Osteoblast (primary cell): Measurements from ENCODE around the gene SHROOM3. TPM values are rescaled to one million over a fixed set of nuclear protein-coding genes. Genes with fewer than 3 reads are reported as not detected.

Experiments
- DNase-seq: peaks from one replicate; pipeline ENCODE4 v3.0.0; 2011; ENCODE audit warnings: low spot score, mixed read lengths; ENCODE audit not compliant: insufficient read length; ENCODE audit errors: missing footprints
- H2AFZ ChIP-seq: 2 replicates; pipeline ENCODE4 v1.6.0; 2011; ENCODE audit warnings: mild to moderate bottlenecking, low read length
- H3K27ac ChIP-seq: 2 replicates; pipeline ENCODE4 v1.5.1; 2011; ENCODE audit warnings: mild to moderate bottlenecking, low read depth, low read length, moderate library complexity
- H3K27me3 ChIP-seq: 2 replicates; pipeline ENCODE4 v1.6.0; 2012; ENCODE audit warnings: mild to moderate bottlenecking, control low read depth, inconsistent platforms, low read length, moderate library complexity; ENCODE audit not compliant: insufficient read depth
- H3K36me3 ChIP-seq: 2 replicates; pipeline ENCODE4 v1.5.1; 2011; ENCODE audit warnings: mild to moderate bottlenecking, low read length, control low read depth, moderate library complexity; ENCODE audit not compliant: insufficient read depth
- H3K4me1 ChIP-seq: 2 replicates; pipeline ENCODE4 v1.5.1; 2011; ENCODE audit warnings: mild to moderate bottlenecking, low read length, control low read depth, moderate library complexity; ENCODE audit not compliant: insufficient read depth
- H3K4me2 ChIP-seq: 2 replicates; pipeline ENCODE4 v1.6.0; 2011; ENCODE audit warnings: mild to moderate bottlenecking, low read length; ENCODE audit not compliant: insufficient read depth
- H3K4me3 ChIP-seq: fragments of 200-600 bp; sonication (generic); 3 replicates; pipeline ENCODE4 v1.5.1; 2012; ENCODE audit warnings: mild to moderate bottlenecking, low read length, inconsistent platforms; ENCODE audit not compliant: insufficient read depth
- H3K79me2 ChIP-seq: 2 replicates; pipeline ENCODE4 v1.6.0; 2012; ENCODE audit warnings: mild to moderate bottlenecking, low read length, control low read depth, inconsistent platforms; ENCODE audit not compliant: insufficient read depth
- H3K9me3 ChIP-seq: 2 replicates; pipeline ENCODE4 v1.5.1; 2011; ENCODE audit warnings: low read depth, low read length, control low read depth
- H4K20me1 ChIP-seq: 2 replicates; pipeline ENCODE4 v1.6.0; 2012; ENCODE audit warnings: mild to moderate bottlenecking, low read length, control low read depth; ENCODE audit not compliant: insufficient read depth
- total RNA-seq: library from RNA; depleted of rRNA; stranded (reverse); fragments of >200 nt; gene quantifications from 2 replicates; pipeline ENCODE4 v1.2.3, GENCODE V29; 2012
- TF ChIP-seq, protein P1 (sequence below): IDR thresholded peaks from 2 replicates; pipeline ENCODE4 v1.5.1; 2011; ENCODE audit warnings: mild to moderate bottlenecking, low read depth, low read length, moderate library complexity; ENCODE audit errors: extremely low read depth

The SHROOM3 gene
- total RNA-seq, 1 donor: 9.8 TPM

DNA sequence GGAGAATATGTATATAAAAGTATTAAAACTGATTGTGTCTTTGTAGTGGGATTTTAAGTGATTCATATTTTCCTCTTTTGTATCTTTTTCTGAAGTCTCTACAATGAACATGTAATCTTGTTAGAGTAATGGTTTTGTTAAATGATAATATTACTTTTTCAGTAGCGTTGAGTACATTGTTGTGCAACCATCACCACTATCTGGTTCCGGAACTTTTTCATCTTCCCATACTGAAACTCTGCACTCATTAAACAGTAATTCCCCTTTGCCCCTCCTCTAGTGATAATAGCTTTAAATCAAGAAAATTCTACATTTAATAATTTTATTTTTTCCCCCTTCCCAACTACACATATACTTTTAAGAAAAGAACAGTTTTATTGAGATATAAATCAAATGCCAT, 23.3 kb downstream of the SHROOM3 start:
- TF ChIP-seq, protein P1, sequence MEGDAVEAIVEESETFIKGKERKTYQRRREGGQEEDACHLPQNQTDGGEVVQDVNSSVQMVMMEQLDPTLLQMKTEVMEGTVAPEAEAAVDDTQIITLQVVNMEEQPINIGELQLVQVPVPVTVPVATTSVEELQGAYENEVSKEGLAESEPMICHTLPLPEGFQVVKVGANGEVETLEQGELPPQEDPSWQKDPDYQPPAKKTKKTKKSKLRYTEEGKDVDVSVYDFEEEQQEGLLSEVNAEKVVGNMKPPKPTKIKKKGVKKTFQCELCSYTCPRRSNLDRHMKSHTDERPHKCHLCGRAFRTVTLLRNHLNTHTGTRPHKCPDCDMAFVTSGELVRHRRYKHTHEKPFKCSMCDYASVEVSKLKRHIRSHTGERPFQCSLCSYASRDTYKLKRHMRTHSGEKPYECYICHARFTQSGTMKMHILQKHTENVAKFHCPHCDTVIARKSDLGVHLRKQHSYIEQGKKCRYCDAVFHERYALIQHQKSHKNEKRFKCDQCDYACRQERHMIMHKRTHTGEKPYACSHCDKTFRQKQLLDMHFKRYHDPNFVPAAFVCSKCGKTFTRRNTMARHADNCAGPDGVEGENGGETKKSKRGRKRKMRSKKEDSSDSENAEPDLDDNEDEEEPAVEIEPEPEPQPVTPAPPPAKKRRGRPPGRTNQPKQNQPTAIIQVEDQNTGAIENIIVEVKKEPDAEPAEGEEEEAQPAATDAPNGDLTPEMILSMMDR: no peak
- Histone ChIP-seq H4K20me1 (no peaks in the 10 kb centered on the region), H3K27ac (no peak overlapping the region), H2AFZ (no peak overlapping the region), H3K4me3 (no peak overlapping the region), H3K4me1 (no peaks in the 10 kb centered on the region), H3K36me3 (no peaks in the 10 kb centered on the region), H3K4me2 (no peak overlapping the region), H3K79me2 (no peaks in the 10 kb centered on the region), H3K27me3 (peaks cover 10% of the 10 kb centered on the region), H3K9me3 (peaks cover under 1% of the 10 kb centered on the region)
- DNase-seq: no peak

DNA sequence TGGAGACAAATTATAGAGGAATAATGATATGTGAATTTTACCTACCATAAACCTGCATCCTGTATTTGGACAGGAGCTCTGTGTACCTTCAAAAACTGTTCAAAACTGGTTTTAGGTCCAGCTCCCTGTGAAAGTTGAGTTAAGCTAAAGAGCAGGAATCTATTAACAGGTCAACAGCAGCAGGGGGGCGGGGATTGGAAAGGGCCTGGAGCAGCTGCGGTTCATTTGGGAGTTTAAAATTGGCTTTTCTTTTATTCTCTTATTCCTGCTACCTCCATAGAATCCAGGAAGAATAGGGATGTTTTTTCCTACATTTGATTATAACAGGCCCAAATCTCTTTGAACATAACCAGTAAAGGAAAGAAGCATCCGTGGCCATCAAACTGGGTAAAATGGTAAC, 23.8 kb downstream of the SHROOM3 start:
- no peak for DNase-seq
- no peak overlapping the region for H3K27ac ChIP-seq
- no peak overlapping the region for H2AFZ ChIP-seq
- H3K9me3 ChIP-seq: peaks cover 6% of the 10 kb centered on the region
- no peaks in the 10 kb centered on the region for H4K20me1 ChIP-seq
- no peaks in the 10 kb centered on the region for H3K4me1 ChIP-seq
- no peaks in the 10 kb centered on the region for H3K36me3 ChIP-seq
- H3K4me2 ChIP-seq: no peak overlapping the region
- H3K27me3 ChIP-seq: peaks cover 10% of the 10 kb centered on the region
- no peaks in the 10 kb centered on the region for H3K79me2 ChIP-seq
- no peak overlapping the region for H3K4me3 ChIP-seq
- TF ChIP-seq, protein P1: no peak

DNA sequence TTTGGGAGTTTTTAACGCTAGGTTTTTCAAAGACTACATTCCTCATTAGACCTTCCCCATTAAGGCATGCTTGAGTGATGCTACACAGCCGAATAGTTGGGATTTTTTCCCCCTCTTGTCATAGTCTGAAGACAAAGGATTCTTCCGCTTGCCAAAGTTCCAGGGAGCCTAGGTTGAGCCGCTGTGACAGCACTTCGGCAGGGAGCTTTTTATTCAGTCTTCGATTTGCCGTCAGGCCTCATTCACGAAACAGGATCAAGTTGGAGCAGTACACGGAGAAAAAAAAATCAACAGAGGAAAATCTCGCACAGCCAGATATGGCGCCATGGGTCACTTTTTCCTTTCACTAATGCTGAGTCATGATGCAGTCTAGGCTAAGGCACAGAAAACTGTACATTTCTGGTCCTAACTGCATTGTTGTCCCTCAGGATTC, 24.3 kb downstream of the SHROOM3 start:
- Histone ChIP-seq H3K79me2 (no peaks in the 10 kb centered on the region), H3K9me3 (peaks cover 7% of the 10 kb centered on the region), H3K4me1 (no peaks in the 10 kb centered on the region), H3K27ac (no peak overlapping the region), H3K4me3 (no peak overlapping the region), H4K20me1 (no peaks in the 10 kb centered on the region), H2AFZ (no peak overlapping the region), H3K27me3 (peaks cover 9% of the 10 kb centered on the region), H3K36me3 (no peaks in the 10 kb centered on the region), H3K4me2 (no peak overlapping the region)
- DNase-seq: no peak
- TF ChIP-seq, protein P1: no peak

DNA sequence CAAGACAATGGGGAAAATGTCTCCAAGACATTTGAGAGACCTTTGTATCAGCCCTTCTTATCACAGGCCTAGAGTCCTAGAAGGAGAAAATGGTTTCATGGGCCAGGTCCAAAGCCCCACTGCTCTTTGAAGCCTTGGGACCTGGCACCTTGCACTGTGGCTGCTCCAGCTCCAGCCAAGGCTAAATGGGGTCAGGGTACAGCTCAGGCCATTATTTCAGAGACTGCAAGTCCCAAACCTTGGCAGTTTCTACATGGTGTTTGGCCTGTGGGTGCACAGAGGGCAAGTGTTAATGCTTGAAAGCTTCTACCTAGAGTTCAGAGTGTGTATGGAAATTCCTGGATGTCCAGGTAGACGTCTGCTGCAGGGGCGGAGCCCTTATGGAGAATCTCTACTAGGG, 28.5 kb downstream of the SHROOM3 start:
- Histone ChIP-seq H3K4me3 (no peak overlapping the region), H3K79me2 (no peaks in the 10 kb centered on the region), H3K4me2 (no peak overlapping the region), H3K27ac (no peak overlapping the region), H3K27me3 (peaks cover 4% of the 10 kb centered on the region), H3K4me1 (no peaks in the 10 kb centered on the region), H3K36me3 (no peaks in the 10 kb centered on the region), H4K20me1 (no peaks in the 10 kb centered on the region), H3K9me3 (peaks cover 7% of the 10 kb centered on the region), H2AFZ (no peak overlapping the region)
- DNase-seq: no peak
- TF ChIP-seq, protein P1: no peak
